Right renal cortex interstitium (tissue), 3 donors: ENCODE data around the gene EPB41L5. TPM values are rescaled to one million over a fixed set of nuclear protein-coding genes. Genes with fewer than 3 reads are reported as not detected.
"Not testable (repeated sequence)": the region's sequence is repeated elsewhere in the genome, so short reads cannot be mapped to it uniquely, and the experiment has no call there.

Experiments used
- DNase-seq, 3 donors: peaks; one replicate each; pipeline ENCODE4 v3.0.0-alpha.2; 2013; ENCODE audit warnings: low read depth in 3 of 3, low spot score in 2 of 3
- polyA plus RNA-seq, 3 donors: library from polyadenylated mRNA; unstranded; fragments of 120-200 nt; gene quantifications; one replicate each; pipeline ENCODE4 v1.2.1, GENCODE V29; 2013; ENCODE audit not compliant: insufficient read length in 3 of 3

Gene EPB41L5
- polyA plus RNA-seq, 3 donors, result 92.3 to 106 (median 99.1) TPM

DNA sequence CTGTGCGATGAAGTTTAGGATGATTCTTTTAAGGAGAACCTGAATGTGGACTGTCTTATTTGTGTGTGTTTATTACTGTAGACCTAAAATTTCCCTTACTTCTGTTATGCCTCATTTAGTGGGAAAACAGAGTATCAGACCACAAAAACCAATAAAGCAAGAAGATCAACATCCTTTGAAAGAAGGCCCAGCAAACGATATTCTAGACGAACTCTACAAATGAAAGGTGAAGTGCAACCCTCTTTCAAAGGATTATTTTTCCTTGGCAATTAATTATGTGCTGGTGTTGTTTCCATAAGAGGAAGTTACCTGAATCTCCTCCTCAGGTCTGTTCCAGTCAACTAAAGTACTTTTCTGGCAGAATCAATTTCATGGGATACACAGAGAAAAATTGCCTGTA lies 78.6 kb downstream of the EPB41L5 start:
- no peak for DNase-seq

DNA sequence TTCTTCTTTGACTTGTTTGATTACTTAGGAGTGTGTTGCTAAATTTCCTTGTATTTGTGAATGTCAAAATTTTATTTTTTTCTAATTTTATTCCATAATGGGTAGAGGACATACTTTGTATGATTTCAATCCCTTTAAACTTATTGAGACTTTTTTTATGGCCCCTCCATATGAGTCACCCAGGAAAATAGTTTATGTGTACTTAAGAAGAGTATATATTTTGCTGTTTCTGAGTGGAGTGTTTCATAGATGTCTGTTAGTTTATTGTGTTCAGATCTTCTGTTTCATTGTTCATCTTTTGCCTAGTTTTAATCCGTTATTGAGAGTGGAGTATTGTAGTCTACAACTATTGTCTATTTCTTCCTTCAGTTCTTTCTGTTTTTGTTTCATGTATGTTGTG lies 81.9 kb downstream of the EPB41L5 start:
- DNase-seq, result no peak

DNA sequence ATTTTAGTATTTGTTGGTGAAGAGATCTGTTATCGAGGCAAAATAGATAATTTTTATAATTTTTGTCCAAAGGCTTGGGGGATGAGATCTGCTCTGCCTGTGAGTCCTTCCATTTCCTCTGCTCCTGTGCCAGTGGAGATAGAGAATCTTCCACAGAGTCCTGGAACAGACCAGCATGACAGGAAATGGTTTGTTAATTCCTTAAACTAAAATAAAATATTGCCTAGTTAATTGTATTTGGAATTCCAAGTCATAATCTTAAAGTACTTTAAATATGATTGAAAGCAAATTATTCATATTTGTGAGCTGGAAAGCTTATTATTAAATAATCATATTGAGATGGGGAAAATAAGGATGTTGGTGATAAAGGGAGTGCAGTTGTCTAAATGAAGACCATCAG lies 87.8 kb downstream of the EPB41L5 start:
- no peak for DNase-seq

DNA sequence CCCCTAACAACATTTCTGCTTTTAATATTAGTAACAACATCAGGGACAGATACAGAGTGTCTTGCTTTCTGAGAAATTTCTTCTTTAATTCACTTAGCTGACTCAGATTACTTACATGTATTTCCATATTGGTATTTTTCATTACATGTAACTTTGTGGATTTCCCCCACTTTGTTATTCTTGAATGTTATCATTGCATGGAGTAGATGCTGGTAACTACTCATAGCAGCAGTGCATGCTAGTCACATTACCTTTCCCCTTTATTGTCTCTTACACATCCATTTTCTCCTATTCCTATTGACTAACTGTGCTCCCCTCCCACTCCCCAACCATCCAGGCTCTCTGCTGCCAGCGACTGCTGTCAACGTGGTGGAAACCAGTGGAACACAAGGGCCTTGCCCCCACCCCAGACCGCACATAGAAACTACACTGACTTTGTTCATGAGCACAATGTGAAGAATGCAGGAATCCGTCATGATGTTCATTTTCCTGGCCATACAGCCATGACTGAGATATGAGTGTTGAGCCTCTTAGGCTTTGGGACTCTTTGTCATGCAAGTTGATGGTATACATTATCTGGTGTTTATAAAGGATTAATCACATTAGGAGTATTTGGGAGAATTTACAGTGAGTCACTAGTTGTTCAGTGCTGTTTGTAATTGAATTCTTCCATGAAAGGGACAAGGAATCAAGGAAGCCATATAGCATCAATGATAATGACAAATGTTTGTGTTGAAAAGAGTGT lies 91.0 kb downstream of the EPB41L5 start:
- no peak for DNase-seq

DNA sequence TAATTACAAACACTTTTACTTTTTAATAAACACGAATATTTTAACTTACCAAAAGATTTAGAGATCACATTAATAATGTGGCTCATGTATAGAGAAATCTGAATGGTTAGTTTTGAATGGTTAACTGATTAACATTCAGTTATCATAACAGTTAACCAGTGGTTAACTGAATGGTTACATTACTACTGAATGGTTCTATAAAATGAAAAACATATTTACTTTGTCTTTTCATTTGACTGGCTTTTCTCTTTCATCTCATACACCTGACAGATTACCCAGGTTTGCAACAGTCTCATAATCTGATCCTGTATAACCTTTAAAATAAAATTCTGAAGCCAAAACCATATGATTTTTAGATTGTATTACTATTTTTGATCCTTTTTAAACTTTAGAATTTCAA lies 91.9 kb downstream of the EPB41L5 start:
- no peak for DNase-seq

DNA sequence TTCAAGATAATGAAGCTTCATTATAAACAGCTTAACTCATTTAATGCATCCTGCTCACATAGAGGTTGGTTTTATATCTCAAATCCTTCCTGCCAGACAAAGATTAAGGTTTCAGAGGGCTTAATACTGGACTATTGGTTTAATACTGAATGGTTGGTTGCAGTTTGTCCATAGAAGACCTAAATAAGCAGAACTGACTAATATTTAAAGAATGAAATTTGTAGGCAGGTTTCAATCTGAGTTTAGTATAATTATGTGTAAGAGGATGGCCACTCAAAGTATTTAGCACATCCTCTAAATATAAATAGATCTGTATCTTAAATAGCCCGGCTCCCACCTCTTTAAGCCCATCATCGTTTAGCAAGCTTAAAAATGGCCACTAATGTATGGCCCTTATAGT lies 92.5 kb downstream of the EPB41L5 start:
- no peak for DNase-seq

DNA sequence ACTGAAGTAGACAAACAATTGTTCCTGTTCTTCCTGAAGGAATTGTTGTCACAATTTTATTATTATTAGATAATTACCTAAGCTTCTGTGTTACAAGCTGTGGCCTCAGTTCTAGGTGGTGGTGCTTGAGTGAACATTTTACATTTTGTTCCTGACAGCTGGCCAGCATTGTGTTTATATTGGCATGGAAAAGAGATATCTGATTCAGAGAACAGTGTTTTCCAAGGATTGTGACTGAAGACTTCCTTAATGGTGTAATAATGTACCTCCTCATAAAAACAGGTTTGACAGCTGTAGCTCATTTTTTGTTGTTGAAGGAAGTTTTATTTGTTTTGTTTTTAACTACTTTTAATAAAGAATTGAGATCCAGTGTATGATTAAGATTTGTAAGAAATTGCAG lies 95.2 kb downstream of the EPB41L5 start:
- peak in 1 of 3 donors; percentile 19 for DNase-seq

DNA sequence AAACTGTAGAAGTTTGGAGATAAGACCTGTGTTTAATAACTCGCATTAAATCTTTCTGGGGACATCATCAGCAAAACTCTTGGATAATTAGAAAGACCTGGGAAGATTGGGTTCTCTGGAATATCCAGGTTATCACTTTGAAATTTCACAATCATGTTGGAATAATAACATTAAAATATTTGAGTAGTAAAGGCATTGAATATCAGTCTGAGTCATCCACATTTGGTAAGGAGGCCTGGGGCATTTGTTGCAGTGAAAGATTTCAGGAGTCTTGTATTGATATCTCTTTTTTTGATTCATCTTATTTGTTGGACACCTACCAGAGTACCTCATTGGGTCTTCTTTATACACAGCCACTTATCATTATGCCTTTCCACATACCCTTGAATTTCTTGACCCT lies 95.9 kb downstream of the EPB41L5 start:
- no peak for DNase-seq

DNA sequence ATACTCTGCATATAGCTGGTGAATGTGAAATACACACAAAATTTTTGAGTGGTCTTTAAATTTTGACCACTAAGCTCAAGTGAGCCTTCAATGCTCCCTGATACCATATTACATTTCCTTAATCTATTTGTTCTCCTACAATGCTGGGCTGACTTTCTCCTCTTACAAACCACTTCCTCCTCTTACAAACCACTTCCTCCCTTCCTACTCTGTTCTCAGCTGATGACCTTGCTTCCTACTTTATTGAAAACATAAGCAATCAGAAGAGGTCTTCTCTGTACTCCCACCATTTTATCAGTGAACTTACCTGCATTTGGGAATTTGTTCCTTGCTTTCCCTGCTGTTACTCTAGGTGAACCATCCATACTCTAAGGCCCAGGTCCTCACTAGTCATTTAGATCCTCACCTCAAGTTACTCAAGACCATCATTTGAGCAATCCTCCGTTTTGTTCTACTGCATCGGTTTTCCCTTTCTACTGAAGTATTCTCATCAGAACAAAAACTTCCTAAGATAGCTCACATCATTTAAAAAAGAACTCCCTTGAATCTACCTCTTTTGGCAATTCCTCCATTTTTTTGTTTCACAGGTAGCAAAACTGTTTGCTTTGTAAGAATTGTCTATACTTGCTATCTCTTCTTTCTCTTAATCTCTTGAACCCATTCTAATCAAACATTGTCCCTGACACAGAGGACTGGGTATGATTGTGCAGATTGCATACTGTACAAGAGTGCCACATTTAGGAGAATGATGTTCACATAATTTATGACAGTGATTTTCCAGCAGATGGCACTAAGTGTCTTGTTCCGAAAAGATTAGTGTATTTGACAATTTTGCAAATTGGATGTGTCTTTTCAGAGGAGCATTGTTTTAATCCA lies 96.5 kb downstream of the EPB41L5 start:
- DNase-seq, result no peak

DNA sequence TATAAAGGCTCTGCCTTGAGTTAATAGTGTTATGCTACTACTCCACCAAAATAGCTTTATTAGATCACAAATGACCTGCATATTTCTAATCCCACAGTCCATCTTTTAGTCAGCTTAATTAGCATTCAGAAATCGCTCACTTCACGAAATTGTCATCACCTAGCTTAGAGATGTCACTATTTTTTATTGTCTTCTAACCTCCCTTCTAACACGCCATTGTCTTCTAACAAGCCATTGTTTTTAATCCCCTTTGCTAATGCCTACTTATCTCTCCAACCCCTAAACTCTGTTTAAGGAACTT lies 97.1 kb downstream of the EPB41L5 start:
- DNase-seq, result no peak

DNA sequence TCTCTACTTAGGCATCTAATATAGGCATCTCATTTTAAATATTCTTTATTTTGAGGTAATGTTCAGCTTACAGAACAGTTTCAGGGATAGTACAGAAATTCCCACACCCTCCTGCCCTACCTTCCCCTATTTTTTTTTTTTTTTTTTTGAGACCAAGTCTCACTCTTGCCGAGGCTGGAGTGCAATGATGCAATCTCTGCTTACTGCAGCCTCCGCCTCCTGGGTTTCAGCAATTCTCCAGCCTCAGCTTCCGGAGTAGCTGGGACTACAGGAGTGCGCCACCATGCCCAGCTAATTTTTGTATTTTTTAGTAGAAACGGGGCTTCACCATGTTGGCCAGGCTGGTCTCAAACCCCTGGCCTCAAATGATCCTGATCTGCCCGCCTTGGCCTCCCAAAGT lies 97.6 kb downstream of the EPB41L5 start:
- no peak for DNase-seq

DNA sequence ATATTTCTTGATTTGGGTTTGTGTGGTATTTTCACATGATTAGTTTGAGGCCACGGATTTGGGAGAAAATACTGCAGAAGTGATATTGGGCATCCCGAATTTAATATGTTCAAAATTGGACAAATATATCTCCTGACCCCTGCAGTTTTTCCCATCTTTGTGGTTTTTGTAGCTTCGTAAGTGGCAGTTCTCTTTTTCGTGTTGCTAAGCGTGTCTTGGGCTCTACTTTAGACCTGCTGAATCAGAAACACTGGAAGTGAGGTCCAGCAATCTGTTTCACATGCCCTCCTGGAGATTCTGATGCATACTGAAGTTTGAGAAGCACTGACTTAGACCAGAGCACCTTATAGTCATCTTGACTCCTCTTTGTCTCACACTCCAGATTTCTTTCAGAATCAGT lies 98.3 kb downstream of the EPB41L5 start:
- DNase-seq, result no peak

DNA sequence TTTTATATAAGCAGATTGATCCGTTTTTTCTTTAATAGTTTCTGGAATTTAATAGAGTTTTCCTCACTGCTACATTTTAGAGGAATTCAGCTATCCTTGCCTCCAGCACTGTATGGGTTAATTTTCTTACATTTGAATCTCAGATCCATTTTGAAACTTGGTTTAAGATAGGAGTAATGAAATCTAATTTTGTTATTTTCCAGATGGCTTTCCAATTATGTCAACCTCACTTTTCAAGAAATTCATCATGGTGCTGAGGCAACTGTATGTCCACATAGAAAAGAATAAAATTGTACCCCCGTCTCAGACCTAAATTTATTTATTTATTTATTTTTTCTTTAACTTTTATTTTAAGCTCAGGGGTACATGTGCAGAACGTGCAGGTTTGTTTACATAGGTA lies 105.1 kb downstream of the EPB41L5 start:
- DNase-seq, result no peak

DNA sequence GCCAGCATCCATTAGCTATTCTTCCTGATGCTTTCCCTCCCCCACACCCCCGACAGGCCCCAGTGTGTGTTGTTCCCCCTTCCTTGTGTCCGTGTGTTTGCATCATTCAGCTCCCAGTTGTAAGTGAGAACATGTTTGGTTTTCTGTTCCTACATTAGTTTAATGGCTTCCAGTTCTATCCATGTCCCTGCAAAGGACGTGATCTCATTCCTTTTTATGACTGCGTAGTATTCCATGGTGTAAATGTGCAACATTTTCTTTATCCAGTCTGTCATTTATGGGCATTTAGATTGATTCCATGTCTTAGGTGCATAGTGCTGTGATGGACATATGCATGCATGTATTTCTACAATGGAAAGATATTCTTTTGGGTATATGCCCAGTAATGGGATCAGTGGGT lies 105.6 kb downstream of the EPB41L5 start:
- DNase-seq, result no peak

DNA sequence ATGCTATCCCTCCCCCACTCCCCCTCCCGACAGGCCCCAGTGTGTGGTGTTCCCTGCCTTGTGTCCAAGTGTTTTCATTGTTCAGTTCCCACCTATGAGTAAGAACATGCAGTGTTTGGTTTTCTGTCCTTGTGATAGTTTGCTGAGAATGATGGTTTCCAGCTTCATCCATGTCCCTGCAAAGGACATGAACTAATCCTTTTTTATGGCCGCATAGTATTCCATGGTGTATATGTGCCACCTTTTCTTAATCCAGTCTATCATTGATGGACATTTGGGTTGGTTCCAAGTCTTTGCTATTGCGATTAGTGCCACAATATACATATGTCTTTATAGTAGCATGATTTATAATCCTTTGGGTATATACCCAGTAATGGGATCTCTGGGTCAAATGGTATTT lies 108.5 kb downstream of the EPB41L5 start:
- DNase-seq, result not testable (repeated sequence)

DNA sequence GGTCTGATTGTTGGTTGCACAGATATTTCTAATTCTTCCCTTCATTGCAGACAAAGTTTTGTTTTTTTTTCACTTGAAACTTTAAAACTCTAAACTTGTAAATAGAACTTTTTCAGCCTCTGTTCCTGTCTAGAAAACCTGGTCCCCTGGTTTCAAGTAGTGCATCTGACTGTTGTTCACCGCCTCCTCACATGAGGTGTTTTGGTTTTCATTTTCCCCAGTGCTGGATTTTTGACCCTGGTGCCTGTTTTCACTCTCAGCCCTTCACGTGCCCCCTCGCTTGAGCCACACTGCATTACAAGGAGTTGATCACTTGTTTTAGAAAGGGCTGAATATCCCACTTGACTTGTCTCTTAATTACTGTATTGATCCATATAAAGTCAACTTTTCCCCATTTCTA lies 110.2 kb downstream of the EPB41L5 start:
- DNase-seq, result no peak

DNA sequence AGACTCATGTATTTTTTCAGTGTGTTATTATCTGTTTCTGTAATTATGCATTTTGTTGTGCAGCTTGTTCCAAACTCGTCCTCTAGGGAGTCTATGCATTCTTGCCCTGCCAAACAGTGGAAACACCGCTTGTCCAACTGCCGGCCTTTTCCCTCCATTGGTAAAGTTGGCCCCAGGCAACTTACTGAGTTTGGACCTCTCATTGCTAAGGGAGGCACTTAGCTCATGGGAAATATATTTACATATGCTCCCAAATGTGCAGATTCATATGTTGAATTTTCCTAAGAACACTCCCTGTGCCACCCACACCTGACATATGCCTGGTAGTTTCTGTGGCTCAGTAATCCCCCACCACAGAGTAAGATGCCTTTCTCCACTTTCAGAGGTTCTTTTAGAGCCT lies 112.3 kb downstream of the EPB41L5 start:
- no peak for DNase-seq

DNA sequence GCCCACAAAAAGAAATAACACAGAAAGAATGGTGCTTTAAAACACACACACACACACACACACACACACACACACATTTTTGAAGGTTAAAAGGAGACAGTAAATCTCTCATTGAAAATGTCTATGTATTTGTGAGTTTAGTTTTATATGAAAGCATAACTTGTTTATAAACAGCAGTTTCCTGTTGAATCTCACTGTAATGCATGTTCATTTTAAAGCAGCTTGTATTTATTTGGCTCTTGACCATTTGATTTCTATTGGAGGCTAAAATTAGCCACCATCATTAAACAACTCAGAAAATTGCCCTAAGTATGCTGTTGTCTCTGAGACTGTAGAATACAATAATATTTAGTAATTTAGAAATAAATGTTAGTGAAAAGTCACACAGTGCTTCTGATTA lies 115.3 kb downstream of the EPB41L5 start:
- DNase-seq, result no peak

DNA sequence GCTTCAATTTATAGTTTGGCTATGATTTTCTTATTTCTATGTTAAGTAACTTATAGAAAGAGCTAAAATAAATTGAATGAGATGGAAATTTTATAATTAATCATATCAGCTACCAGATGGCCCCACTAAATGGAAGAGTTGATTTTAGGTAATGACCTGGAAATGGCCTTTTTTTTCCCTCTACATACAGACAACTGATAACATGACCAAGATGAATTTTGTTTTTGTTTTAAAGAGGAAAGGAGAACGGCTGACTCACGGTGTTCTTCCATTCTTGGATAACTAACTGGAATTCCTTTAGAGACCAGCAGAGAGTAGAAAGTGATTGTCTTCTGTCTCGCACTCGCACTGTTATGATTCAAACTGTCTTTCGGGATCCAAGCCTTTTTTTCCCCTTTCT lies 119.3 kb downstream of the EPB41L5 start:
- DNase-seq, result no peak

DNA sequence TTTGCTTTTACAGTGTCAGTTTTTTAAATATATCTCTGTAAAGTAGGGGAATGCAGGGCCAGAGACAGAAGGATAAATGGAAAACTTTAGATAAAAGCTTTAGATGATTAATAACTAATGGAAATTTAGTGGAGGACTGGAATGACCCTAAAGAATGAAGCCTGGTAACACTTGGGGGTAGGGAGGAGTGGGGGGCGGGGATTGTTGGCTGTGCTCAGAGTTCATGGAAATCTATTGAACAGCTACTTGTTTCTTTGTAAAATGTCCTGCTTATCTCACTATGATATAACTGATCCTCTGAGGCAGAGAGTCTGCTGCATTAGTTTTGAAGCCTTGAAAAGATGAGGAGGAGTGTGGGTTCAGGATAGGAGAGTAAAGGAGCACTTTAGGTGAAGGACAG lies 119.8 kb downstream of the EPB41L5 start:
- DNase-seq, result no peak

DNA sequence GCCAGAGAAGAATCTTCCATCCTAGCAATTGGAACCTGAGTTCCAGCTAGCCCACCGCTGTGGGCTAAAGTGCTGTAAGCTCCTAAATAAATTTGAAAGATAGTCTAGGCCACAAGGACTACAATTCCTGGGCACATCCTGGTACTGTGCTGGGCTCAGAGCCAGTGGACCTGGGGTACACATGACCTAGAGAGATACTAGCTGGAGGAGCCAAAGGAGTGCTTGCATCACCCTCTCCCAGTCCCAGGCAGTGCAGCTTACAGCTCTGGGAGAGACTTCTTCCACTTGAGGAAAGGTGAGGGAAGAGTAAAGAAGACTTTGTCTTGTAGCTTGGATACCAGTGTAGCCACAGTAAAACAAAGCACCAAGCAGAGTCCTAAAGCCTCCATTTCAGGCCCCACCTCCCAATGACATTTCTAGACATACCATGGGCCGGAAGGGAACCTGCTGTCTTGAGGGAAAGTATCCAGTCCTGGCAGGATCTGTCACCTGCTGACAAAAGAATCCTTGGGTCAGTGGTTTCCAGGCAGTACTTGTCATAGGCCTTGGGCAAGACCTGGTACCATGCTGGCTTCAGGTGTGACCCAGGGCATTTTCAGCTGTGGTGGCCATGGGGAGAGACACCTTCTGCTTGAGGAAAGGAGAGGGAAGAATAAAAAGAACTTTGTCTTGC lies 120.8 kb downstream of the EPB41L5 start:
- no peak for DNase-seq

DNA sequence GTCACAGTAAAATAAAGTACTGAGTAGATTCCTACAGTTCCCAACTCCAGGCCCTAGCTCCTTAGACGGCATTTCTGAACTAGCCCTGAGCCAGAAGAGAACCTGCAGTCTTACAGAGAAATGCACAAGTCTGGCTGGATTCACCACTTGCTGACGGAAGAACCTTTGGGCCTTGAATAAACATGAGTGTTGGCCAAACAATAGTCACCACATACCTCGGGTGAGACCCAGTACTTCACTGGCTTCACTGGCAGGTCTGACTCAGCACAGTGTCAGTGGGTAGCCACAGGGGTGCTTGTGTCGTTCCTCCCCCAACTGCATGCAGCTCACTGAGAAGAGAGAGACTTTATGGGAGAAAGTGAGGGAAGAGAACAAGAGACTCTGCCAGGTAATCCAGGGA lies 121.4 kb downstream of the EPB41L5 start:
- no peak for DNase-seq
